ENCODE measurements around the gene DNAJB4. TPM values are rescaled to one million over a fixed set of nuclear protein-coding genes. Genes with fewer than 3 reads are reported as not detected.
"Not testable (repeated sequence)": the region's sequence is repeated elsewhere in the genome, so short reads cannot be mapped to it uniquely, and the experiment has no call there.

DNAJB4 gene
- total RNA-seq, 1 experiment from 2014 or later = 10.2 TPM

DNA sequence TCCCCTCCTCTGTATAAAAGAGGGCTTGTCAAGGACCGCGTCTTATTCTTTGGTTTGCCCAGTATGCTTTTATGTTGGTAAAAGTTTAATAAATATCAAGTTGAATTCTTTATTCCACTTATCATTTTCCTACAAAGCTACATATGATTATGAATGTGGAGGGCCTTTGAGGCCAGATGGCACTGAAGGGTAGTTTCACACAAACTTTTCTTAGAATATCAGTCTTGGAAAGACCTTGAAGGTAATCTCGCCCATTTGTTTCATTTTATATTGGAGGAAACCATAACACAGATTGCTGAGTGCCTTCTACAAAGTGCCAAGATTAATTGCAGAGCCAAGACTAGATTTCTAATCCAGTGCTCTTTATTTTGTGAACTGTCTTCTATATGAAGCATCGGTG, 20.1 kb upstream of the DNAJB4 start:
- DNase-seq (ENCODE audit: low read depth, low spot score) = no peak
- in situ Hi-C loops (cut with HindIII; ENCODE audit: low pct_unique_long_range_greater_than_20kb, low sequenced_read_pairs) = no loop called here

DNA sequence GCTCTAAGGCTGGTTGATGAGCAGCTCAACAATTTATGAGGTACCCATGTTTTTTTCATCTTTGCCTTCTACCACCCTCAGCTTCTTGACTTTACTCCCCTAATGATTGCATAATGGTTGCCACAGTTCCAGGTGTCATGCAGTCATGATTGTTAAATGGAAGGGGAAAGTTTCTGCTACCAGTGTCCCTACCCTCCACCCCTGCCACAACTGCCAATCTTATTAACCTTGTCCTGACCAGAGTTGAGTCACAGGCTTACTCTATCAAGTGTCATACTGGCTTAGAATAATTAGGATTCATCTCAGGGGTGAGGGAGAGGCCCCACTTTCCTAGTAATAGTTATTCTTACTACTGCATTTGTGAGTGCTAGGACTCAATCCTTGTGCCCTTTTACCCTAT, 17.9 kb upstream of the DNAJB4 start:
- no peak for DNase-seq (ENCODE audit: low read depth, low spot score)
- in situ Hi-C loops (cut with HindIII; ENCODE audit: low pct_unique_long_range_greater_than_20kb, low sequenced_read_pairs) = no loop called here

DNA sequence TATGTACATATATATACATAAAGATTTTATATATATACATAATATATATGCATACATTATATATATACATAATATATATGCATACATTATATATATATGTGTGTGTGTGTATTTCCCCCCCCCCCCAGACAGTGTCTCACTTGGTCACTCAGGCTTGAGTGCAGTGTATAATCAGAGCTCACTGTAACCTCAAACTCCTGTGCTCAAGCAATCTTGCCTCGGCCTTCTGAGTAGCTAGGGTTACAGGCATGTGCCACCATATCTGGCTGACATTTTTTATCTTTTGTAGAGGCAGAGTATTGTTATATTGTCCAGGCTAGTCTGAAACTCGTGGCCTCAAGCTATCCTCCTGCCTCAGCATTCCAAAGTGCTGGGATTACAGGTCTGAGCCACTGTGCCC, 16.8 kb upstream of the DNAJB4 start:
- in situ Hi-C loops (cut with HindIII; ENCODE audit: low pct_unique_long_range_greater_than_20kb, low sequenced_read_pairs) = no loop called here

DNA sequence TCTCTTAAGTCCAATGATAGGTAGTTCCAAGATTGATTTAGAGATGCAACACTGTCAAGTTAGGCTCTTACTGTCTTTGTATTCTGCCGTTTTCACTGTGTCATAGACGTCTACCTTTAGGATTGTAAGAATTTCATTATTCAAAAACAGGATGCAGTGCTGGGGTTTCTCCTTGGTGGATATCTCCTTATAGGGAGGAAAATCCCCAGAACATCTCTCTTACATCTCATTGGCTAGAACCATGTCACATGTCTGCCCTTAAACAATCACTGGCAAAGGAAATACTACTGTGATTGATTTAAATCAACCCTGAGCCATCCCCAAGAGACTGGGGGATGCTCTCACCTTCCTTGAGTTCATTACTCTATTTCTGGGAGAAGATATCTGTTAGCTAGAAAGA, 15.0 kb upstream of the DNAJB4 start:
- DNase-seq (ENCODE audit: low read depth, low spot score) = no peak
- in situ Hi-C loops (cut with HindIII; ENCODE audit: low pct_unique_long_range_greater_than_20kb, low sequenced_read_pairs) = no loop called here

More for the DNA sequence above, 16.8 kb upstream of the DNAJB4 start:
- DNase-seq (ENCODE audit: low read depth, low spot score) = no peak

DNA sequence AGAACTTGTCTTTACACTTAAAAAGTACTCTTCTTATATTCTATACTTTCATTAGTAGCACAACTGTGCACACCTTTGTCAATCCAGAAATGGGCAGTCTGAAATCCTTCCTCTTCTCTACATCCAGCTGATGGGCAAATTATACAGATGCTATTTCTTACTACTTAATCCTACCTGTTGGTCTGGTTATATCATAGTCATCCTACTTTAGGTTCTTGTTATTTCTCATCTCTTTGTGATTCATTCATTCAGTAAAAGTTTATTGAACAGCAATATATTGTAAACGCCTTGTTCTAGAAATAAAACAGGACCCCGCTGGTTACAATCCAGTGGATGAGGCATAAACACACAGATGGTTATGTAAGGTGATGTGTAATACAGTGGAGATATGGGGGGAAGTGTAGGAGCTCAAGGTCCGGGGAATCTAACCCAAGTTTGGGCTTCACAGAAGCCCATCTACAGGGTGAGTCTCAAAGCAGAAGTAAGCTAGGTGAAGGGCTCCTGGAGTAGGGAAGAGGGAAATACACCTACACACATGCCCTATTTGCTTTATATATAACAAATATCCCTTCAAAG, 14.0 kb upstream of the DNAJB4 start:
- in situ Hi-C loops (cut with HindIII; ENCODE audit: low pct_unique_long_range_greater_than_20kb, low sequenced_read_pairs) = no loop called here
- DNase-seq (ENCODE audit: low read depth, low spot score) = no peak

- in situ Hi-C loops (cut with HindIII; ENCODE audit: low pct_unique_long_range_greater_than_20kb, low sequenced_read_pairs) = no loop called here
- DNase-seq (ENCODE audit: low read depth, low spot score) = no peak
These were observed 13.1 kb upstream of the DNAJB4 start for GRCh38 chr1:77991638-77992037.

- in situ Hi-C loops (cut with HindIII; ENCODE audit: low pct_unique_long_range_greater_than_20kb, low sequenced_read_pairs) = no loop called here
- DNase-seq (ENCODE audit: low read depth, low spot score) = no peak
These were observed 10.5 kb upstream of the DNAJB4 start for GRCh38 chr1:77994117-77994705.

- in situ Hi-C loops (cut with HindIII; ENCODE audit: low pct_unique_long_range_greater_than_20kb, low sequenced_read_pairs) = no loop called here
- DNase-seq (ENCODE audit: low read depth, low spot score) = no peak
These were observed 8.0 kb upstream of the DNAJB4 start for GRCh38 chr1:77996734-77997133.

- in situ Hi-C loops (cut with HindIII; ENCODE audit: low pct_unique_long_range_greater_than_20kb, low sequenced_read_pairs); DNase-seq (ENCODE audit: low read depth, low spot score): not testable (repeated sequence)
These were observed 4.2 kb upstream of the DNAJB4 start for GRCh38 chr1:78000536-78000935.

GRCh38 chr1:78003070-78003746, 1.5 kb upstream of the DNAJB4 start:
- in situ Hi-C loops (cut with HindIII; ENCODE audit: low pct_unique_long_range_greater_than_20kb, low sequenced_read_pairs) = no loop called here
- DNase-seq (ENCODE audit: low read depth, low spot score) = peak; percentile 33

DNA sequence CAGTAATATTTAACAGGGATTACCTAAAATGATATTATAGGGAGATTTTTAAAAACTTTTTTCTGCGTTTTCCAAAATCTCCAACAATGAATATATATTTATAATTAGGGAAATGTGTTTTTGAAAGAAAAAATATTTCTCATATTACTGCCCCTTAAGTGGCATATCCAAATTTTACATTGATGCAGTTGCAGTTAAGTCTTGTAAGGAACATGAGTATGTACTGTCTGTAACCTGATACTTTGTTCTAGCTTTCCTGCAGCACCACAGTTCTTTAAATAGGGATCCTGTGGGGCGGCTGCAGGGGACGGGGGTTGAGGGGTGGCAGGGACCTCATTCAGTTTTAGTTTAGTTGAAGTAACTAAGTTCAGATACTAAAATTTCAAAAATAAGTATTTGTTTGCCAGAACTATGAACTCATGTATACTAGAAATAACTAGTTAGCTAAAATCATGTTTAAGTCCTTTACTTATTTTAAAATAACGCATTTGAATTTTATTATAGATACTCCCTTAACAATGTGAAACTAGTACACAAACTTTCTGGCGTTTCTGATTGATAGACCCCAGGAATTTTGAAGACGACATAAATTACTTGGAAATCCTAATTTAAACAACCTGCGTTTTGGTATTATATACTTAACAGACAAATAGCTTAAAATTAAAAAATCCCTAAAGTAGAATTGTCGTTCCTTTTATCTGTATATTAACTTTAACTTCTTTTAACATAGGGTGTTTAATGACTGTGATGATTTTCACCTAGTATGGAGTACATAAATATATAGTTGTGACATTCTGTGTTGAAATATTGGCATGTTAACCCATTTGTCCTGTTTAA, 639 bp upstream of the DNAJB4 start:
- in situ Hi-C loops (cut with HindIII; ENCODE audit: low pct_unique_long_range_greater_than_20kb, low sequenced_read_pairs) = no loop called here

GRCh38 chr1:78005448-78005722, 646 bp downstream of the DNAJB4 start:
- no peak for DNase-seq (ENCODE audit: low read depth, low spot score)
- in situ Hi-C loops (cut with HindIII; ENCODE audit: low pct_unique_long_range_greater_than_20kb, low sequenced_read_pairs) = no loop called here

More for the DNA sequence above, 639 bp upstream of the DNAJB4 start:
- peak; percentile 79 for DNase-seq (ENCODE audit: low read depth, low spot score)

DNA sequence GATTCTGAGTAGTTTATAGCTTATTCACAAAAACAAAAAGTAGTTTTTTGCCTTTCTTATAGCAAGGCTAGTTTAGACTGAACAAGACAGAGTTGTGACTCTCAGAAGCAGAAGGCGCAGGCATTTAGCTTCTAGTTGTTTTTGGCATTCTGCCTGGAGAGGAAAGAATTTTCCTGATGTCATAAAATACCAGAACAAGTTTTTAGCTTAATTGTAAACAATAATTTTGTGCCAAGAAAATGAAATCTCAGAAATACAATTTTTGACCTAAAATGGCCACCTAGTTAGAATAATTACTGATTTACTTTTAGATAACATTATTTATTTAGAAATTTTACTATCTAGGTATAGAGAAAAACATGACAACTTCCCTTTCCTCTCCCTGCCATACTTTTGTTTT, 1.0 kb downstream of the DNAJB4 start:
- DNase-seq (ENCODE audit: low read depth, low spot score) = peak; percentile 66
- in situ Hi-C loops (cut with HindIII; ENCODE audit: low pct_unique_long_range_greater_than_20kb, low sequenced_read_pairs) = no loop called here

GRCh38 chr1:78006521-78006920, 1.8 kb downstream of the DNAJB4 start:
- in situ Hi-C loops (cut with HindIII; ENCODE audit: low pct_unique_long_range_greater_than_20kb, low sequenced_read_pairs) = no loop called here

GRCh38 chr1:78007677-78008341, 3.1 kb downstream of the DNAJB4 start:
- in situ Hi-C loops (cut with HindIII; ENCODE audit: low pct_unique_long_range_greater_than_20kb, low sequenced_read_pairs) = no loop called here
- DNase-seq (ENCODE audit: low read depth, low spot score) = no peak

More at GRCh38 chr1:78006521-78006920, 1.8 kb downstream of the DNAJB4 start:
- no peak for DNase-seq (ENCODE audit: low read depth, low spot score)

GRCh38 chr1:78009276-78009675, 4.5 kb downstream of the DNAJB4 start:
- no peak for DNase-seq (ENCODE audit: low read depth, low spot score)
- in situ Hi-C loops (cut with HindIII; ENCODE audit: low pct_unique_long_range_greater_than_20kb, low sequenced_read_pairs) = no loop called here

GRCh38 chr1:78009836-78010235, 5.1 kb downstream of the DNAJB4 start:
- in situ Hi-C loops (cut with HindIII; ENCODE audit: low pct_unique_long_range_greater_than_20kb, low sequenced_read_pairs) = no loop called here

GRCh38 chr1:78011050-78011449, 6.3 kb downstream of the DNAJB4 start:
- in situ Hi-C loops (cut with HindIII; ENCODE audit: low pct_unique_long_range_greater_than_20kb, low sequenced_read_pairs) = no loop called here
- no peak for DNase-seq (ENCODE audit: low read depth, low spot score)

More at GRCh38 chr1:78009836-78010235, 5.1 kb downstream of the DNAJB4 start:
- no peak for DNase-seq (ENCODE audit: low read depth, low spot score)
